ENCODE data around the gene COX7B2. TPM values are rescaled to one million over a fixed set of nuclear protein-coding genes. Genes with fewer than 3 reads are reported as not detected.

The COX7B2 gene
- total RNA-seq, 2 experiments from 2014 or later, result not detected

- Mint-ChIP-seq H3K27me3 (no peaks in the 10 kb centered on the region), H3K4me1 (ENCODE audit: low read depth) (no peaks in the 10 kb centered on the region), H3K9me3 (peaks cover 3% of the 10 kb centered on the region), H3K27ac (no peak overlapping the region), H3K36me3 (ENCODE audit: low read depth) (no peaks in the 10 kb centered on the region), H3K4me3 (no peak overlapping the region)
- TF ChIP-seq, protein P1, sequence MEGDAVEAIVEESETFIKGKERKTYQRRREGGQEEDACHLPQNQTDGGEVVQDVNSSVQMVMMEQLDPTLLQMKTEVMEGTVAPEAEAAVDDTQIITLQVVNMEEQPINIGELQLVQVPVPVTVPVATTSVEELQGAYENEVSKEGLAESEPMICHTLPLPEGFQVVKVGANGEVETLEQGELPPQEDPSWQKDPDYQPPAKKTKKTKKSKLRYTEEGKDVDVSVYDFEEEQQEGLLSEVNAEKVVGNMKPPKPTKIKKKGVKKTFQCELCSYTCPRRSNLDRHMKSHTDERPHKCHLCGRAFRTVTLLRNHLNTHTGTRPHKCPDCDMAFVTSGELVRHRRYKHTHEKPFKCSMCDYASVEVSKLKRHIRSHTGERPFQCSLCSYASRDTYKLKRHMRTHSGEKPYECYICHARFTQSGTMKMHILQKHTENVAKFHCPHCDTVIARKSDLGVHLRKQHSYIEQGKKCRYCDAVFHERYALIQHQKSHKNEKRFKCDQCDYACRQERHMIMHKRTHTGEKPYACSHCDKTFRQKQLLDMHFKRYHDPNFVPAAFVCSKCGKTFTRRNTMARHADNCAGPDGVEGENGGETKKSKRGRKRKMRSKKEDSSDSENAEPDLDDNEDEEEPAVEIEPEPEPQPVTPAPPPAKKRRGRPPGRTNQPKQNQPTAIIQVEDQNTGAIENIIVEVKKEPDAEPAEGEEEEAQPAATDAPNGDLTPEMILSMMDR (IDR thresholded peaks at IDR 0.05), result no peak
- ATAC-seq (ENCODE audit: poor library complexity), result no peak
- ChIA-PET POLR2A (no interaction called here), CTCF (no interaction called here)
- H3K9me3 ChIP-seq (ENCODE audit: control insufficient read depth in 1 of 2, insufficient read depth in 1 of 2, low read length in 2 of 2), result no peaks in the 10 kb centered on the region
- no peaks in the 10 kb centered on the region for H3K36me3 ChIP-seq (ENCODE audit: insufficient read depth, low read length)
- no peak overlapping the region for H3K27ac ChIP-seq (ENCODE audit: low read depth in 1 of 2, low read length in 2 of 2)
- intact Hi-C loops (cut with DNase I, micrococcal nuclease), result no loop called here
- no peaks in the 10 kb centered on the region for H3K27me3 ChIP-seq (ENCODE audit: control insufficient read depth in 1 of 2, insufficient read depth in 2 of 2, low read length in 2 of 2)
- H3K4me3 ChIP-seq (ENCODE audit: low read length), result no peak overlapping the region
- H3K4me1 ChIP-seq (ENCODE audit: insufficient read depth, low read length), result no peaks in the 10 kb centered on the region
- DNase-seq, result no peak
Observed at GRCh38 chr4:46874811-46875210, 34.2 kb downstream of the COX7B2 start.

- CTCF ChIA-PET, result no interaction called here
- ATAC-seq (ENCODE audit: poor library complexity), result no peak
- H3K27ac Mint-ChIP-seq, result no peak overlapping the region
Observed at GRCh38 chr4:46870411-46870810, 38.6 kb downstream of the COX7B2 start.

DNA sequence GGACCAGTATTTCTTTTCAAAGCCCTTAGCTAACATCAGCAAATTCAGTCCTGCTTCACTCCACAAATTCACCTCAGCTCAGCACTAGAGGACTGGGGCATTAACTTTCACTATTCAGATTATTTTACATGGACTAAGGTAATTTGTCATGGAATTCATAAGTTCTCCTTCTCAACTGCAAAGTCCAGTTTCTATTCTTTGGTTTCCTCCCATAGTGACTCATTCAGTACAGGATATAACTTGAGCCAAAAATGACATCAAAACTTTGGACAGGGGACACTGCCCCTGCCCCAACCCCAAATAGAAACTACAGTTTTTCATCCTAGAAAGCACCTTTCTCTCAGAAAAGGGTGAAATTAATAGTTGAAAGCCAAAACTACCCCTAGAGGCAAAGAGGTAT lies 52.7 kb downstream of the COX7B2 start:
- H3K27ac ChIP-seq (ENCODE audit: low read depth in 1 of 2, low read length in 2 of 2), result no peak overlapping the region
- no peak overlapping the region for H3K4me3 ChIP-seq (ENCODE audit: low read length)
- Mint-ChIP-seq H3K9me3 (no peaks in the 10 kb centered on the region), H3K4me1 (ENCODE audit: low read depth) (no peaks in the 10 kb centered on the region), H3K27ac (no peak overlapping the region), H3K27me3 (no peaks in the 10 kb centered on the region), H3K4me3 (no peak overlapping the region), H3K36me3 (ENCODE audit: low read depth) (no peaks in the 10 kb centered on the region)
- no peaks in the 10 kb centered on the region for H3K36me3 ChIP-seq (ENCODE audit: insufficient read depth, low read length)
- H3K4me1 ChIP-seq (ENCODE audit: insufficient read depth, low read length), result no peaks in the 10 kb centered on the region
- no peak for DNase-seq
- intact Hi-C loops (cut with DNase I, micrococcal nuclease), result no loop called here
- TF ChIP-seq, protein P1 (IDR thresholded peaks at IDR 0.05), result no peak
- H3K9me3 ChIP-seq (ENCODE audit: control insufficient read depth in 1 of 2, insufficient read depth in 1 of 2, low read length in 2 of 2), result no peaks in the 10 kb centered on the region
- H3K27me3 ChIP-seq (ENCODE audit: control insufficient read depth in 1 of 2, insufficient read depth in 2 of 2, low read length in 2 of 2), result no peaks in the 10 kb centered on the region
- ChIA-PET CTCF (no interaction called here), POLR2A (no interaction called here)
- ATAC-seq (ENCODE audit: poor library complexity), result no peak

More at GRCh38 chr4:46870411-46870810, 38.6 kb downstream of the COX7B2 start:
- POLR2A ChIA-PET, result no interaction called here
- Histone ChIP-seq H3K9me3 (ENCODE audit: control insufficient read depth in 1 of 2, insufficient read depth in 1 of 2, low read length in 2 of 2) (no peaks in the 10 kb centered on the region), H3K4me3 (ENCODE audit: low read length) (no peak overlapping the region), H3K27ac (ENCODE audit: low read depth in 1 of 2, low read length in 2 of 2) (no peak overlapping the region), H3K27me3 (ENCODE audit: control insufficient read depth in 1 of 2, insufficient read depth in 2 of 2, low read length in 2 of 2) (no peaks in the 10 kb centered on the region), H3K4me1 (ENCODE audit: insufficient read depth, low read length) (no peaks in the 10 kb centered on the region), H3K36me3 (ENCODE audit: insufficient read depth, low read length) (no peaks in the 10 kb centered on the region)
- H3K27me3 Mint-ChIP-seq, result no peaks in the 10 kb centered on the region
- no peak for DNase-seq
- no peaks in the 10 kb centered on the region for H3K36me3 Mint-ChIP-seq (ENCODE audit: low read depth)
- intact Hi-C loops (cut with DNase I, micrococcal nuclease), result no loop called here
- TF ChIP-seq, protein P1 (IDR thresholded peaks at IDR 0.05), result no peak
- no peaks in the 10 kb centered on the region for H3K9me3 Mint-ChIP-seq
- H3K4me1 Mint-ChIP-seq (ENCODE audit: low read depth), result no peaks in the 10 kb centered on the region
- H3K4me3 Mint-ChIP-seq, result no peak overlapping the region

All from CD4-positive, alpha-beta T cell (primary cell).